NCI-H446 (cell line): ENCODE measurements around the gene SORCS1.

Source experiments
- DNase-seq, 2 experiments: peaks; one replicate each; lab custom pipeline; 2025; lab: John Stamatoyannopoulos, UW

The SORCS1 gene

GRCh38 chr10:107104026-107104652, 60.4 kb downstream of the SORCS1 start:
- no peak for DNase-seq

GRCh38 chr10:107103174-107104025, 61.1 kb downstream of the SORCS1 start:
- no peak for DNase-seq

- no peak for DNase-seq
Measured at GRCh38 chr10:107098326-107098725, 66.2 kb downstream of the SORCS1 start.

- no peak for DNase-seq
Measured at GRCh38 chr10:107094824-107095522, 69.5 kb downstream of the SORCS1 start.

GRCh38 chr10:107092321-107092720, 72.2 kb downstream of the SORCS1 start:
- DNase-seq = no peak

DNA sequence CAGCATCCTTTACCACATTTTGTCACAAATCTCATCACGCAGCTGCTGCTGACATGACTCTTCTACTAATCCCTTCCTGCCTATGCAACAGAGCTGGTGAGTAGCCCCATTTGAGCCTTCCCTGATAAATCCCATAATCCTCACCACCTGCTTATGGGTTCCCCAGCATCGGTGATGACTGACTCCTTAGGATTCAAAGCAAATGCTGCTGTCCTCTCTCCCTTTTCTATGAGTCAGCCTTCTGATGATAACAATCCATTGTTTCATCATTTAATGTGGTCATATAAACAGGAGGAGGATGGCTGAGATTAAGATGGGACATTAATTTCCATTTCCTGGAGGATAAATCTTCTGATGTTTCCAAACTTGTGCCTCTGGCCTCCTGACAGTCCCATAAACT, 73.4 kb downstream of the SORCS1 start:
- no peak for DNase-seq

DNA sequence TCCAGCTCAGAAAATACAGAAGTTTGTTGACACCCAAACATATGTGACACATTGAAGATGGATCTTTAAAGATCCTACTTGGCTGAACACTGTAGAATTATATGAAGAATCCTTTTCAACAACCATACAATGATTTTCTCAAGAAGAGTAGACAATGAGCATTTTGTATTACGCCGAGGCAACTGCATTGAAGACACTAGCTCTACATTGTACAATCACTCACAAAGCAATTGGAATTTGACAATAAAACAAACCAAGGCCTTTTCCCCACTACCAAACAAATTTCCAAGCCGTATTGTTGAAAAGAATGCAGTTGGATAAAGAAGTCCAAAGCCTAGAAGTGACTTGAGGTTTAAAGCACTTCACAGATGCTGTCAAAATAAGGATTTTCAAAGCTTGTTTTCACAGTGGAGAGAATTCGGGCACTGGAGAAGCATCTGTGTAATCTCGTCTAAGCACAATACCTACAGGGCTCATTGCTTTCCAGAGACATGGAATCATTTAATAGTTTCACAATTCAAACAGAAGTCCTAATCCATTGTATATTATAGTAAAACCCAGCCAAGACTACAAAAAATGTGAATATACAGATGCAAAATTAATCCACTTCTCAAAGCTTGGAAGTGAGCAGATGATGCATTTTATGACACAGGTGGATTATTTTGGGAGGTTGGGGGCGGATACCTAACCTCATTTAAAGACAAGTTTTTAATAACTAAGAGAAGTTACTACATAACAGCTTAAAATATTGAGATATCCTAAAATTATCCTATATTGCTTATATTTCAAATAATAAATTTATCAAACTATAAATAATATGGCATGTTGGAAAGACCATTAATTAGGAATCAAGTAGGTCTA, 78.6 kb downstream of the SORCS1 start:
- DNase-seq = no peak

DNA sequence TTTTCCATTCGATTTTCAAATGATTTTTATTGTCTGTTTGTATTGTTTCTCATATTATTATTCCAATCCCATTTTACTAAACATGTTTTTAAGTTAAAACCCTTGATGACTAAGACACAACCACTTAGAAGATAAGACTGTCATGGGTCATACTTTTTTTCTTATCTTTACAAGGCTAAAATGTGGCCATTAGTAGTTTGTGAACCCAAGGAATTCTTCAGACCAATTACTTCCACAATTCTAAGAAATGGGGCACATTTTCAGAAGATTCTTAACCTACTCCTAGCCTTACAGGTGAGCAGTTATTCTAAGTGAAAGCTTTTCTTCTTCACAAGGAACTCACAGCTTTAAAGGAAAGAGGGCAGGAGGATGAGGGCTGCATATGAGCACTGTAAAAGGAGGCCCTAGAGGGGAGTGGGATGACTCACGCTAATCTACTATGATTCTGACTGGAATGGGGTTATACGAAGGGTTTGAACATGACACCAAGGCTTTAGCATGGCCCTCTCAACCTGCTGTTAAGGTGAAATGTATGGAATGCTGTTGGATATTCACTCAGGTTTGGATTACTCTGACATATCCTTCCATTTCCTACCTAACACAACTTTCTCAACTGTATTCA, 81.0 kb downstream of the SORCS1 start:
- DNase-seq = no peak

- no peak for DNase-seq
Measured at GRCh38 chr10:107081644-107082043, 82.9 kb downstream of the SORCS1 start.

DNA sequence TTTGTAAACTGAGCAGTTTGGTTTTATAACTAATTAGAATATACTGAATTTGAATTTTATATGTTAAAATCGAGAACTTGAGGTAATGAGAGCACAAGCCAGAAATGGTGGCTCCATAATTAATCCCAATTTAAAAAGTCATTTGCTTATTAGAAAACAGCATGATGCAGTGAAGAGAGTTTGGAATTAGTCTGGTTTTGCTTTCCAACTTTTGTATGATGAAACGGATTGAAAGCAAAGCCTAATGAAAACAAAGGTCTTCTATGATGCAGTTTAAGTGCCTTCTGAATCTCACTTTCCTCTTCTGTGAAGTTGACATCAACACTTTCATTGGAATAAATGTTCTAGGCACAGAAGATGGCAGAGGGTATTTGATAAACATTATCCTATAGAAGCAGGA, 89.4 kb downstream of the SORCS1 start:
- DNase-seq = no peak

DNA sequence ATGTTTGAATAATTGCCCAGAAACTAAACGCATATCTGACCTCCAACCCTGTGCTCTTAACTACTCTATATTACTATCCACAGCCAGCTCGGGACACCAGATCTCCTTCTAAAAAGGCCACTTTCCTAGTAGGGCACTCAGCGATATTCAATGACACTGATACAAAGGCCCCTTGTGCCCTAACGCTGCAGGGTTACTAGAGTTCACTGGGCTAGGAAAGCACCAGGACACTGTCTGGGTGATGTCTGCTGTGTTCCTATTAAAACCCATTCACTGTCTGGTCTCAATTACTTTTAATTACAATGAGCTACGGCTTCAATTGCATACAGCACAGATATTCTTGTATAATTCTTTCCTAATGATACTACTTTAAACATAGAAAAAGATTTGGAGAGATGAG, 91.7 kb downstream of the SORCS1 start:
- DNase-seq = no peak

- DNase-seq = no peak
Measured at GRCh38 chr10:107072028-107072427, 92.5 kb downstream of the SORCS1 start.

DNA sequence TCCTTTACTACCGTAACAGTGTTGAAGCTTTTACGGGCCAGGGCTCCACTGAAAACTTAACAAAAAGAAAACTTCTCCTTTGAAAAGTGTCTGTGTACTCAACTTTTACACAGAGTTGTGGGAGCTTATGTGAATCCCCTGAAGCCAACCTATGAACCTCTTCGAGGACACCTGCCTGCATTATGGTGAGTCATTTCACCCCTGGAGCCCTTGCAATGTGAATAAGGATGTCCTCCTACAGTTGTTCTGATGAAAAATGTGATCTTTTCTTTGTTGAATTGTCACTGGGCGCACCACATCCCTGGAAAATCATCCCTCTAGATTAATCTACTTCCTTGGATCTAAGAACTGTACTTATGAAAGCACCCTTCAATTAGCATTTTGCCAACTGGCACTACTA, 93.2 kb downstream of the SORCS1 start:
- no peak for DNase-seq

DNA sequence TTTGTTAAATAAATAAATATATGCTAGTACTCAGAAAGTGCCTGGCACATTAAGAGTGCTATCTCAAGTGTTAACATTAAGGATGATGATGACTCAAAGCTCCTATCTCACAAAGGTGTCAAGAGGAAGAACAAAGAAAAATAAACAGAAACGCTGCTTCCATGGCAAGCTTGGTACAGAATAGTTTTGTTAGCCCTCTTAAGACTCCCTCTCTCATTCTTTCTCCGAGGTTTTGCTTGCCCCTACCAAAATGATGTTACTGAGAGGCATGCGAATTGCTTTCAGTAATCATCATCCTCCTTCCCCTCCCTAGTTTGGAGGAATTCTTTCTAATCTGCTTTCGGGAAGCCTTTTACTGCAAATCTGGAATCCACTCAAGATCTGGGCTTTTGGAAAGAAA, 96.7 kb downstream of the SORCS1 start:
- no peak for DNase-seq

DNA sequence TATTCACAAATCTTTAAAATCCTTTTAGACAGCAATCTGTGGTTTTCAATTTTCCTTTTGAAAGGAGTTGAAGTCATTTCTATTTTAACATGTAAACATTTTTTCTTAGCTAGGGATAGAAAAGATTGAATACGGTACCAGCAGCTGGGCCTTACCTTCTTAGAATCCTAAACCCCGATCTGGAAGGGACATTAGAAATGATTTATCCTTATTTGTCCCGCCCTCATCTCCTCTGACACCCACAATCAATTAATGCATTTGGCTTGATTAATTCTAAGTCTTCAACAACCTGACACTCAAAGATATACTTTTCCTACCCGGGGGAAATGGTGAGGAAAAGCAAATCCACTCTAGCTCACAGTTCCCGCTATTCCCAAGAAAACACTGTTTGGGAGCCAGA, 100.4 kb downstream of the SORCS1 start:
- DNase-seq = no peak

DNA sequence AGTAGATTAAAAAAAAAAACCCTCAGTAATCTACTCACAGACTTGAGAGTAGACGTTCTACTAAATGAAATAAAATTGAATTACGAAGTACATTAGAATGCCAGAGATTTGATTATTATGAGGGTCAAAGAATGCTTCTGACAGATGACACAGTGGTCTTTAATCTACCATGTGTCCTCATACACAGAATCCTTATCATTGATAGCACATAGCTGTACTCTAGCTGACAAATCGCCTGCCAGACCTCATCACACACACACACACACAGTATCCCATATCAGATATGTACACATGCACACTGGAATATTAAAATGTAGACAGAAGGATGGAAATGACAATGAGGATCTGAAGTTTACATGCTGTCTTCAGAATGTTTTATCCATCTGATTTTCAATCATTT, 104.6 kb downstream of the SORCS1 start:
- no peak for DNase-seq

DNA sequence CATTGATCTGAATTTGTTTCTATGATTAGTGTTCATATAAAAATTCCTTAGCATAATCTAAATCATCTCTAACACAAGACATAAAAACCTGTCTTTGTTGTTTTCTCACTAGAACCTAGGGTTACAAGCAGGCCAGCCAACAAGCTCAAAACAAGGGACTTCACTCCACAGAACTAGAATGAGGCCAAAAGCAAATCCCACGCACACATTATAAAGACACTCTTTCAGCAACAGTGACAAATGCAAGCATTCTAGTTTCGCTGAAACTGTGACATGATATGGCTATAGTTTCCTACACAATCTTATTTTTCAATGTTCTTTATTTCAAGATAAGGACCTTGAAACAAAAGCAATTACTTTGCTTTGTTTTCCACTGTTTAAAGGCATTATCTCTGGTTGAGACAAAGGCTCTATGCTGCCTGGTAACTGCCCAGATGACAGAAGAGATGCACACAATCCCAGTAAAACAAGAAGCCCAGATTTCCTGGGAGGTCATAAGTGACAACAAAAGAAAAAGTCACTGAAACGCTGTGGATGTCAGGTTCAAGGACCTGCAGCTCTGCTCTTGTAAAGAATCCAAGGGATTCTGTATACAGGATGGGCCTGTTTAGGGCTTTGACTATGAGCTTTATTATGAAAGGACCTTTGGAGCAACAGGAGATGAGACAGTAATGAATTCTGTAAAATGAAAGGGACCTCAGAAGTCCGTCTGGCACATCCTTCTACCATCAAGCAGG, 105.3 kb downstream of the SORCS1 start:
- no peak for DNase-seq

- DNase-seq = no peak
Measured at GRCh38 chr10:107058331-107058730, 106.2 kb downstream of the SORCS1 start.

DNA sequence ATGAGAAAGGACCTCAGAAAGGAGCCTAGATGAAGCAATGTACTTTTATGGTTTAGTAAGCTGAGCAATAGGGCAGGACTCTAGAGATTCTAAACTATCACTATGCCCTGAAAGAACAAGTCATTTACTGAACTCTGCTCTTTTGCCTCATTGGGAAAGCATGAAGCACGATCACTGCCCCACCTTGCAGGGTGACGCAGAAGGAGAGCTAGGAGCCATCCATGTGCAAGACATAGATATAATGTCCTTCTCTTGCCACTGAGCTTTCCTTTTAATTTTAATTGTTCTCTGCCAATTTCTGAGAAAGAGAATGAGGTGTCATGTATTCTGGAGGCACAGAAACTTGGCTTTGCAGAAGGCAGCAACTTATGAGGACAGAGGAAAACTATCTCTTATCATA, 108.3 kb downstream of the SORCS1 start:
- DNase-seq = no peak

DNA sequence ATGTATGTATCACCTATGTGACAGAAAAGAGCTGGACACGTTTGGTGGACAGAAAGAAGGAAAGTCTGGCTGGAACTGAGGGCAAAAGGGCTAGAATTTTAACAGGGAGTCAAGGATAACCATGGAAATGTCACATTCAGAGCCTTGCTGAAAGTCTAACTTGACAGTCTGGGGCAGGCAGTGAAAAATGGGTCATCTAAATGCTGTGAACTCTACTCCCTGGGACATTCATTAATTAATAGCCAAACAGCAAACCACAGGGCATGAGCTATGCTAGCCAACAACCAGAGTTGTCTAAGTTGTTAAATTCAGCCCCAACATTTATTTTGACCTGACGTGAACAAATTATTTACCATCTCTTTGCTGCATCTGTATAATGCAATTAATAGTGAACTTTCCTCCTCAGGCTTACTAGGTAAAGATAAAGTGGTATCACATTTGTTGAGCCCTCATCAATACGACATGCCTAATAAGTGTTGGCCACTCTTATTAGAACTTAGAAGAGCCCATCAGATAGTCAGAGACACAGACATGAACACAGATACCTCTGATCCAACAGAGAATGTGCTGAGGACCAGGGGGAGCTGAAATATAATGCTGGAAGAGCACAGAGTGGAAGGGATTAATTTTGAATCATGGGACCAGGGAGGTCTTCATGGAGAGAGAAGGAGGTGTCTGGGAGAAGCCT, 109.9 kb downstream of the SORCS1 start:
- no peak for DNase-seq
